Ovary (tissue), 9 donors: Measurements from ENCODE around the gene VTA1. TPM values are rescaled to one million over a fixed set of nuclear protein-coding genes. Genes with fewer than 3 reads are reported as not detected.
"Not testable (repeated sequence)": the region's sequence is repeated elsewhere in the genome, so short reads cannot be mapped to it uniquely, and the experiment has no call there.

ENCODE experiments used
- DNase-seq, 5 donors: peaks; one replicate each; pipeline ENCODE4 v3.0.0-alpha.2; 2019 to 2020
- H3K27ac ChIP-seq, 2 donors: fragments of 200-600 bp; one replicate each; pipeline versions ENCODE4 v1.5.1 to v1.8.0; 2019 to 2022
- H3K27me3 ChIP-seq: fragments of 200-600 bp; one replicate; pipeline ENCODE4 v1.8.0; 2022
- H3K36me3 ChIP-seq: fragments of 200-600 bp; sonication (generic); one replicate; pipeline ENCODE4 v1.5.1; 2019
- H3K4me1 ChIP-seq: one replicate; pipeline ENCODE4 v1.8.1; 2013; ENCODE audit warnings: mild to moderate bottlenecking, moderate library complexity; ENCODE audit not compliant: insufficient read depth
- H3K4me3 ChIP-seq: fragments of 200-600 bp; sonication (generic); one replicate; pipeline ENCODE4 v1.5.1; 2017
- H3K9me3 ChIP-seq, 2 donors: fragments of 200-600 bp in 1 of 2; sonication (generic) in 1 of 2; one replicate each; pipeline versions ENCODE4 v1.5.1 to v1.8.1; 2013 to 2019; ENCODE audit warnings: mild to moderate bottlenecking in 1 of 2, moderate library complexity in 1 of 2
- EP300 ChIP-seq: sonication (generic); formaldehyde crosslinking; IDR thresholded peaks from one replicate; pipeline ENCODE4 v1.6.1; 2017; ENCODE audit warnings: antibody characterized with exemption
- POLR2A ChIP-seq: fragments of 450-650 bp; IDR thresholded peaks from one replicate; pipeline ENCODE4 v1.6.1; 2017; ENCODE audit warnings: antibody characterized with exemption, mild to moderate bottlenecking, moderate library complexity
- WGBS, 3 donors: extraction: QIAGEN DNeasy Blood & Tissue Kit in 1 of 3; methylation state at CpG; one replicate each; pipeline versions ENCODE4 v1.1.5 to v1.1.7; 2013 to 2017; 5-methylcytosine and 5-hydroxymethylcytosine counted together
- intact Hi-C, 4 donors: fragments of 100-400 bp; cut with DNase I; formaldehyde crosslinking; loops; one replicate each; pipeline versions ENCODE4 v1.11.0 to v1.15.1; 2022 to 2023
- polyA plus RNA-seq, 2 donors: library from polyadenylated mRNA; stranded (reverse); fragments of 200-250 nt in 1 of 2; fragments of 350-450 nt in 1 of 2; fragmentation: Illumina TruSeq in 1 of 2; extraction: RNeasy Lipid Tissue Mini Kit (QIAGEN cat#74804) in 1 of 2; gene quantifications; one replicate each; pipeline ENCODE4 v1.2.3, GENCODE V29; 2013 to 2014
- total RNA-seq, 7 donors: library from RNA; depleted of rRNA in 2 of 7; stranded (reverse); fragments of >200 nt in 2 of 7; fragmentation: NEBNext Ultra II Directional in 3 of 7; extraction: Animal tissue kit (Norgen Biotek cat#: 25700) in 3 of 7; gene quantifications; one replicate each; pipeline versions ENCODE4 v1.1.0 to v1.2.4, GENCODE V29; 2016 to 2023
- TF ChIP-seq, protein P1 (sequence below), 3 donors: fragments of 450-650 bp in 2 of 3; fragments of 200-600 bp in 1 of 3; IDR thresholded peaks; one replicate each; pipeline versions ENCODE4 v1.5.1 to v1.8.0; 2016 to 2022; ENCODE audit warnings: antibody characterized with exemption in 3 of 3, mild to moderate bottlenecking in 1 of 3
- donor health status: DM: no; HTN: no; CAD: no; lungs with moderate emphysema.
- donor health status: DM: no; HTN: no; CAD: no.
- donor health status: Bipolar disorder and iron deficiency.
- donor health status: DM: yes; HTN: yes; CAD: no.
- donor health status: DM: no; HTN: no; CAD: no.
- donor health status: DM: yes; HTN: yes; CAD: no.

The VTA1 gene
- total and polyA plus RNA-seq, 9 donors, result 17.6 to 36.9 (median 24.5) TPM

DNA sequence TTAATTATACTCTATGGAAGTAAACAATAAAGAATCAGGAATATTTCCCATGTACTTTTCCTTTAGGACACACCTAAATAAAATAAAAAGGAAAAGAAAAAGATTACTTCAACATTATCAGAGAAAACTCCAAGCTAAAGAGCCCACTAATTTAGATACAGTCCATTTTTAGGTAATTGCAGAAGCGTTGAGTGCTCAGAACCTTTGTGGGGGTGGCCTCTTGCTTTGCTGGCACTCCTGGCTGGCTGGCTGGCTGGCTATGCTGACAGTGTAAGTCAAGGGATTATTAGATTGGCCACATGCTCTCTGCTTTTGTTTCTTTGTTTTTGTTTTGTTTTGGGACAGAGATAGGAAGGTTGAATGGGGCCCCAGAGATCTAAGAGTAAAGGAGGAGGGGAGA is 14.4 kb upstream of the VTA1 start, which contains the start of gene GJE1:
Gene GJE1, plus strand, starts transcription at position 301 of the 400 bp plus-strand sequence. CDS start 234 bp downstream, outside the sequence.
- H3K4me1 ChIP-seq, result no peaks in the 10 kb centered on the region
- no peaks in the 10 kb centered on the region for H3K27me3 ChIP-seq
- no peak within 1 kb of the TSS for H3K27ac ChIP-seq
- WGBS, 3 donors, result 49 to 56% (median 52%) methylated on average over 1 of the region's 1 CpG
- H3K9me3 ChIP-seq, result no peaks in the 10 kb centered on the region
- no peak within 1 kb of the TSS for H3K4me3 ChIP-seq
- H3K36me3 ChIP-seq, result no peaks in the 10 kb centered on the region
- intact Hi-C loops, result loop anchor here in 1 of 4 donors (10.0 kb wide), 1 partner anchor 1888 kb away; no protein-coding TSS in a partner anchor
- no peak for DNase-seq
- TF ChIP-seq, protein P1, sequence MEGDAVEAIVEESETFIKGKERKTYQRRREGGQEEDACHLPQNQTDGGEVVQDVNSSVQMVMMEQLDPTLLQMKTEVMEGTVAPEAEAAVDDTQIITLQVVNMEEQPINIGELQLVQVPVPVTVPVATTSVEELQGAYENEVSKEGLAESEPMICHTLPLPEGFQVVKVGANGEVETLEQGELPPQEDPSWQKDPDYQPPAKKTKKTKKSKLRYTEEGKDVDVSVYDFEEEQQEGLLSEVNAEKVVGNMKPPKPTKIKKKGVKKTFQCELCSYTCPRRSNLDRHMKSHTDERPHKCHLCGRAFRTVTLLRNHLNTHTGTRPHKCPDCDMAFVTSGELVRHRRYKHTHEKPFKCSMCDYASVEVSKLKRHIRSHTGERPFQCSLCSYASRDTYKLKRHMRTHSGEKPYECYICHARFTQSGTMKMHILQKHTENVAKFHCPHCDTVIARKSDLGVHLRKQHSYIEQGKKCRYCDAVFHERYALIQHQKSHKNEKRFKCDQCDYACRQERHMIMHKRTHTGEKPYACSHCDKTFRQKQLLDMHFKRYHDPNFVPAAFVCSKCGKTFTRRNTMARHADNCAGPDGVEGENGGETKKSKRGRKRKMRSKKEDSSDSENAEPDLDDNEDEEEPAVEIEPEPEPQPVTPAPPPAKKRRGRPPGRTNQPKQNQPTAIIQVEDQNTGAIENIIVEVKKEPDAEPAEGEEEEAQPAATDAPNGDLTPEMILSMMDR (IDR thresholded peaks at IDR 0.05), result no peak
- TF ChIP-seq POLR2A (no peak), EP300 (no peak)

DNA sequence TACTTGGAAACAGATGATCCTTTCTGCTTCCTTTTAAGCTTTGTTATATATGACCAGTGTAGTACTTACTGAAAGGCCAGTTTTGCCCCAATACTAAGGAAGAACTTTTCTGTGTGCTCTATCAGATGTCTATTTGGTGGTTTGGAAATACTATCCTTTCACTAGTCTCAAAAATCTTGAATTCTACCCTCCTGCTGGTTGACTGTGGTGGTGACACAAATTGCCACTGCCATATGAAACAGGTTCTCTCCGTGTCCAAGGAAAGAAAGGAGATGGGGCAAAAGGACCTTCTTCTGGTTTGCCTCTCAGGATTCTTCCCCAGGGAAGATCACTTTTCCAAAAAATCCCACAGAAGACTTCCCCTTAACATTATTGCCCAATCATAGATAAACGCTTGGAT is 8.2 kb upstream of the VTA1 start:
- H3K27ac ChIP-seq, result no peak overlapping the region
- intact Hi-C loops, result loop anchor here in 1 of 4 donors (10.0 kb wide), 1 partner anchor 1894 kb away; no protein-coding TSS in a partner anchor
- H3K36me3 ChIP-seq, result no peaks in the 10 kb centered on the region
- H3K4me1 ChIP-seq, result no peaks in the 10 kb centered on the region
- 47 to 49% (median 47%) methylated on average over 2 of the region's 2 CpGs for WGBS, 3 donors
- TF ChIP-seq, protein P1 (IDR thresholded peaks at IDR 0.05), result no peak
- no peak for TF ChIP-seq EP300
- no peak for TF ChIP-seq POLR2A
- no peaks in the 10 kb centered on the region for H3K9me3 ChIP-seq
- H3K4me3 ChIP-seq, result no peak overlapping the region
- H3K27me3 ChIP-seq, result no peaks in the 10 kb centered on the region
- DNase-seq, result no peak

DNA sequence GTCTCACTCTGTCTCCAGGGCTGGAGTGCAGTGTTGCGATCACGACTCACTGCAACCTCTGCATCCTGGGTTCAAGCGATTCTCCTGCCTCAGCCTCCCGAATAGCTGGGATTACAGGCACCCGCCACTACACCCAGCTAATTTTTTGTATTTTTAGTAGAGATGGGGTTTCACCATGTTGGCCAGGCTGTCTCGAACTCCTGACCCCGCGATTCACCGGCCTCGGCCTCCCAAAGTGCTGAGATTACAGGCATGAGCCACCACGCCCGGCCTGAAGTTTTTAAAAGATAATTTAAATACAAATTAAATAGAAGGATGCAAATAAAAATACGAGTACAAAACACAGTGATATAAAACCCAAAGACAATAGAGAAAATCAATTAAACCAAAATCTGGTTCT is 5.5 kb upstream of the VTA1 start:
- DNase-seq, H3K27ac ChIP-seq, H3K4me3 ChIP-seq, H3K27me3 ChIP-seq, H3K4me1 ChIP-seq, H3K9me3 ChIP-seq, H3K36me3 ChIP-seq: not testable (repeated sequence)
- intact Hi-C loops, result loop anchor here in 1 of 4 donors (10.0 kb wide), 1 partner anchor 243 kb away; no protein-coding TSS in a partner anchor
- WGBS, 3 donors, result 91 to 96% (median 94%) methylated on average over 13 of the region's 13 CpGs

DNA sequence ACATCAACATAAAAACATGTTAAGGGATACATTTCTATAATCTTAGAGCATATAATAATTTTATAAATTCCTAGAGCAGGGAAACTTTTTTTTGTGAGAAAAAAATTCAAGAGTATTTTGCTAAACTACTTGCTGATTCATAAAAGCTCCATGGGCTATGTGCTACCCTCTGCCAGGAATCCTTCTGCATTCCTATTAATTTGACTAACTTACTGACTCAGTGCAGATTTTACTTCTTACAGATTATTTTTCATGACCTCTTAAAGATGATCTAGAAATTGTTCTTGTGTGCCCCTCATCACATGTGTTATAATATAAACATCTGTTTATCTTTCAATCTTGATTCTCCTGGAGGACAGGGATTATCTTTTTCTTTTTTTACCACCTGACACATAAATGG is 5.7 kb downstream of the VTA1 start:
- TF ChIP-seq POLR2A (no peak), EP300 (no peak)
- TF ChIP-seq, protein P1 (IDR thresholded peaks at IDR 0.05), result no peak
- Histone ChIP-seq H3K9me3 (no peaks in the 10 kb centered on the region), H3K36me3 (no peaks in the 10 kb centered on the region), H3K27ac (no peak overlapping the region), H3K4me3 (no peak overlapping the region), H3K4me1 (no peaks in the 10 kb centered on the region), H3K27me3 (no peaks in the 10 kb centered on the region)
- no peak for DNase-seq
- intact Hi-C loops, result loop anchor here in 1 of 4 donors (10.0 kb wide), 1 partner anchor 232 kb away; no protein-coding TSS in a partner anchor

DNA sequence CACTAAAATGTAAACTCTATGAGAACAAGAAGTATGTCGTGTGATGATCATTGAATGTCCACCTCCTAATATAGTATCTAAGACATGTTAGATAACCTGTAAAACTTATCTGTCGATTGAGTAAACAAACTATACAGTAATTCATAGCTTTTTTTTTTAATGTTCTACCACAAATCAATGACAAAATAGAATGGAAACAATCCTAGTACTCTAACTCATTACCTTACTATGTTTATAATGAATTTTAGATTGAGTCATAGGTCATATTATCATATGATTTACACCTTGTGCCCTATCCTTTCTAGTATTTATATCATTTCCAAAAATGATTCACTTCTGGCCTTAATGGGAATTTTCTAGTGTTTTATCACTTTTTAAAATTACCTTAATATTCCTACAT is 6.1 kb downstream of the VTA1 start:
- intact Hi-C loops, result loop anchor here in 1 of 4 donors (10.0 kb wide), 1 partner anchor 232 kb away; no protein-coding TSS in a partner anchor
- Histone ChIP-seq H3K27me3 (no peaks in the 10 kb centered on the region), H3K9me3 (no peaks in the 10 kb centered on the region), H3K4me1 (no peaks in the 10 kb centered on the region), H3K36me3 (no peaks in the 10 kb centered on the region), H3K4me3 (no peak overlapping the region), H3K27ac (no peak overlapping the region)
- no peak for DNase-seq
- TF ChIP-seq, protein P1 (IDR thresholded peaks at IDR 0.05), result no peak
- TF ChIP-seq EP300 (no peak), POLR2A (no peak)
- WGBS, 3 donors, result 42 to 81% (median 71%) methylated on average over 2 of the region's 2 CpGs
